Vagina (tissue), 2 donors: ENCODE data around the gene KAT7.

Source experiments
- CTCF ChIP-seq, 3 experiments: fragments of 450-650 bp in 2 of 3; fragments of 200-600 bp in 1 of 3; sonication (generic) in 1 of 3; IDR thresholded peaks; one replicate each; pipeline ENCODE4 v1.5.1; 2017 to 2019; ENCODE audit warnings: antibody characterized with exemption in 3 of 3, mild to moderate bottlenecking in 2 of 3, moderate library complexity in 2 of 3
- POLR2A ChIP-seq, 2 donors: fragments of 450-650 bp; IDR thresholded peaks; one replicate each; pipeline ENCODE4 v1.6.1; 2017; ENCODE audit warnings: antibody characterized with exemption in 2 of 2, mild to moderate bottlenecking in 2 of 2, moderate library complexity in 2 of 2
- POLR2AphosphoS5 ChIP-seq, 2 donors: sonication (generic); formaldehyde crosslinking; IDR thresholded peaks; one replicate each; pipeline ENCODE4 v1.9.0; 2017; ENCODE audit warnings: antibody characterized with exemption in 2 of 2, mild to moderate bottlenecking in 2 of 2, low read depth in 1 of 2; ENCODE audit not compliant: insufficient read depth in 1 of 2

GRCh38 chr17:49874911-49875310, 86.4 kb downstream of the KAT7 start:
- TF ChIP-seq CTCF (IDR thresholded peaks at IDR 0.05) (no peak), POLR2AphosphoS5 (IDR thresholded peaks at IDR 0.05; ENCODE audit: insufficient read depth in 1 of 2, low read depth in 1 of 2) (no peak), POLR2A (IDR thresholded peaks at IDR 0.05) (no peak)
